WTC11 (cell line): ENCODE results near the gene SMARCC2. TPM values are rescaled to one million over a fixed set of nuclear protein-coding genes. Genes with fewer than 3 reads are reported as not detected.

Experiments used
- AR ChIP-seq: fragments of 250-450 bp; sonication (Bioruptor Pico); IDR thresholded peaks from 2 replicates; pipeline ENCODE4 v1.9.0; 2021; ENCODE audit warnings: mild to moderate bottlenecking
- ATF6 ChIP-seq: sonication (generic); formaldehyde crosslinking; IDR thresholded peaks from 2 replicates; pipeline ENCODE4 v1.8.1; 2023; ENCODE audit warnings: mild to moderate bottlenecking, missing genetic modification reagents
- CDX4 ChIP-seq: fragments of 250-450 bp; sonication (Bioruptor Pico); IDR thresholded peaks from 2 replicates; pipeline ENCODE4 v1.9.0; 2021; ENCODE audit warnings: moderate library complexity, mild to moderate bottlenecking, inconsistent platforms, borderline replicate concordance
- CREB1 ChIP-seq: sonication (generic); formaldehyde crosslinking; IDR thresholded peaks from 2 replicates; pipeline ENCODE4 v1.8.0; 2023; ENCODE audit warnings: mild to moderate bottlenecking, missing genetic modification reagents
- E2F4 ChIP-seq: sonication (generic); formaldehyde crosslinking; IDR thresholded peaks from 2 replicates; pipeline ENCODE4 v1.8.1; 2022; ENCODE audit warnings: low read depth, mild to moderate bottlenecking, moderate library complexity, missing genetic modification reagents, borderline replicate concordance
- ESRRA ChIP-seq: sonication (generic); formaldehyde crosslinking; IDR thresholded peaks from 2 replicates; pipeline ENCODE4 v1.8.1; 2022; ENCODE audit warnings: mild to moderate bottlenecking, missing genetic modification reagents, borderline replicate concordance
- FOXP1 ChIP-seq: sonication (generic); formaldehyde crosslinking; IDR thresholded peaks from 2 replicates; pipeline ENCODE4 v1.8.0; 2022; ENCODE audit warnings: missing genetic modification reagents, mild to moderate bottlenecking, moderate library complexity, borderline replicate concordance
- HMGXB4 ChIP-seq: sonication (generic); formaldehyde crosslinking; IDR thresholded peaks from 2 replicates; pipeline ENCODE4 v1.8.1; 2023; ENCODE audit warnings: mild to moderate bottlenecking, moderate library complexity, missing genetic modification reagents
- JUN ChIP-seq: sonication (generic); formaldehyde crosslinking; IDR thresholded peaks from 2 replicates; pipeline ENCODE4 v1.8.0; 2023; ENCODE audit warnings: mild to moderate bottlenecking, missing genetic modification reagents
- MXD4 ChIP-seq: fragments of 250-450 bp; sonication (Bioruptor Pico); IDR thresholded peaks from 2 replicates; pipeline ENCODE4 v1.8.0; 2021; ENCODE audit warnings: mild to moderate bottlenecking, moderate library complexity, borderline replicate concordance
- NFATC4 ChIP-seq: fragments of 250-450 bp; sonication (Bioruptor Pico); IDR thresholded peaks from 2 replicates; pipeline ENCODE4 v1.9.0; 2021; ENCODE audit warnings: mild to moderate bottlenecking
- NR3C1 ChIP-seq: sonication (generic); formaldehyde crosslinking; conservative IDR thresholded peaks from 2 replicates; pipeline ENCODE4 v1.8.1; 2023; ENCODE audit warnings: low read depth, mild to moderate bottlenecking, missing genetic modification reagents
- OVOL2 ChIP-seq: fragments of 250-450 bp; sonication (Bioruptor Pico); IDR thresholded peaks from 2 replicates; pipeline ENCODE4 v1.9.0; 2021; ENCODE audit warnings: mild to moderate bottlenecking, borderline replicate concordance
- USF1 ChIP-seq: sonication (generic); formaldehyde crosslinking; IDR thresholded peaks from 2 replicates; pipeline ENCODE4 v1.8.0; 2022; ENCODE audit warnings: mild to moderate bottlenecking, missing genetic modification reagents
- ZNF138 ChIP-seq: sonication (generic); formaldehyde crosslinking; conservative IDR thresholded peaks from 2 replicates; pipeline ENCODE4 v1.8.1; 2022; ENCODE audit warnings: mild to moderate bottlenecking, moderate library complexity, missing genetic modification reagents
- ZNF317 ChIP-seq: sonication (generic); formaldehyde crosslinking; IDR thresholded peaks from 2 replicates; pipeline ENCODE4 v1.8.1; 2023; ENCODE audit warnings: low read depth, mild to moderate bottlenecking, moderate library complexity, missing genetic modification reagents, borderline replicate concordance
- ZNF416 ChIP-seq: fragments of 250-450 bp; sonication (Bioruptor Pico); IDR thresholded peaks from 2 replicates; pipeline ENCODE4 v1.9.0; 2021; ENCODE audit warnings: mild to moderate bottlenecking, inconsistent platforms
- ZNF512 ChIP-seq: sonication (generic); formaldehyde crosslinking; IDR thresholded peaks from 2 replicates; pipeline ENCODE4 v1.8.1; 2022; ENCODE audit warnings: missing genetic modification reagents, borderline replicate concordance
- ZNF671 ChIP-seq: fragments of 250-450 bp; sonication (Bioruptor Pico); IDR thresholded peaks from 2 replicates; pipeline ENCODE4 v1.8.0; 2021; ENCODE audit warnings: mild to moderate bottlenecking
- total RNA-seq: library from RNA; stranded (reverse); gene quantifications from 3 replicates; pipeline ENCODE4 v1.2.3, GENCODE V29; 2021

The SMARCC2 gene
- total RNA-seq, 1 experiment from 2014 or later = 76.8 TPM

GRCh38 chr12:56158926-56159461 is 30.3 kb downstream of the SMARCC2 start (continued):
- TF ChIP-seq CDX4 (CRISPR knock-in tag) (no peak), ZNF416 (CRISPR knock-in tag) (0 out of 2 replicates have a peak, but pooled peaks have one; percentile 19), ATF6 (CRISPR knock-in tag) (no peak), MXD4 (CRISPR knock-in tag) (no peak), AR (peak; percentile 22; the same call in 1 of the 2 replicates), CREB1 (CRISPR knock-in tag) (no peak), OVOL2 (CRISPR knock-in tag) (no peak), NR3C1 (CRISPR knock-in tag) (no peak), ZNF671 (CRISPR knock-in tag) (0 out of 2 replicates have a peak, but pooled peaks have one; percentile 55), JUN (no peak; the same call in 1 of the 2 replicates), ZNF138 (CRISPR knock-in tag) (no peak), HMGXB4 (CRISPR knock-in tag) (no peak), E2F4 (CRISPR knock-in tag) (no peak), NFATC4 (CRISPR knock-in tag) (peak; percentile 73; the same call in 1 of the 2 replicates), ZNF317 (CRISPR knock-in tag) (no peak), FOXP1 (CRISPR knock-in tag) (no peak), ESRRA (CRISPR knock-in tag) (no peak), USF1 (CRISPR knock-in tag) (no peak), ZNF512 (no peak)
- TF ChIP-seq, all 79 proteins: peak for 5
